ENCODE data around the gene ATP5IF1. TPM values are rescaled to one million over a fixed set of nuclear protein-coding genes. Genes with fewer than 3 reads are reported as not detected.

Gene ATP5IF1
- total RNA-seq, 4 donors from 2014 or later: 125 to 333 (median 193) TPM

- DNase-seq (no peak), ATAC-seq (no peak)
- intact Hi-C loops (cut with DNase I; ENCODE audit: low total_unique reads): no loop called here
- in situ Hi-C loops (cut with MboI; ENCODE audit: low sequenced_read_pairs in 4 of 4): loop anchor here in 2 of 4 donors (10.0 kb wide), 1 partner anchor 58 kb away; the partner anchor contains the start of gene MED18 (in 2 of the 2)
- Histone ChIP-seq H3K9me3 (no peaks in the 10 kb centered on the region), H3K27me3 (no peaks in the 10 kb centered on the region), H3K4me3 (no peak overlapping the region), H3K36me3 (peaks cover 0 to 21% of the 10 kb centered on the region in 2 donors), H3K27ac (no peak overlapping the region), H3K4me1 (peaks cover 7 to 13% of the 10 kb centered on the region in 2 donors)
- TF ChIP-seq CTCF (IDR thresholded peaks at IDR 0.05 in 4 of 5, conservative IDR thresholded peaks at IDR 0.05 in 1 of 5): no peak
- TF ChIP-seq POLR2A (IDR thresholded peaks at IDR 0.05): no peak
Measured at GRCh38 chr1:28266920-28267322, 31.0 kb downstream of the ATP5IF1 start.

- Histone ChIP-seq H3K9me3 (no peaks in the 10 kb centered on the region), H3K4me3 (no peak overlapping the region), H3K27me3 (no peaks in the 10 kb centered on the region), H3K4me1 (peaks cover 6 to 13% of the 10 kb centered on the region in 2 donors), H3K27ac (no peak overlapping the region), H3K36me3 (peaks cover 0 to 27% of the 10 kb centered on the region in 2 donors)
- ATAC-seq (no peak), DNase-seq (no peak)
- in situ Hi-C loops (cut with MboI; ENCODE audit: low sequenced_read_pairs in 4 of 4) (loop anchor here in 2 of 4 donors (10.0 kb wide), 1 partner anchor 57 kb away; the partner anchor contains the start of gene MED18 (in 2 of the 2)), intact Hi-C loops (cut with DNase I; ENCODE audit: low total_unique reads) (no loop called here)
- TF ChIP-seq CTCF (IDR thresholded peaks at IDR 0.05 in 4 of 5, conservative IDR thresholded peaks at IDR 0.05 in 1 of 5) (no peak), POLR2A (IDR thresholded peaks at IDR 0.05) (no peak)
Measured at GRCh38 chr1:28267633-28268032, 31.7 kb downstream of the ATP5IF1 start.

GRCh38 chr1:28269529-28269928 is 33.6 kb downstream of the ATP5IF1 start:
- no peaks in the 10 kb centered on the region for H3K9me3 ChIP-seq
- intact Hi-C loops (cut with DNase I; ENCODE audit: low total_unique reads) (no loop called here), in situ Hi-C loops (cut with MboI; ENCODE audit: low sequenced_read_pairs in 4 of 4) (loop anchor here in 2 of 4 donors (10.0 kb wide), 1 partner anchor 55 kb away; the partner anchor contains the start of gene MED18 (in 2 of the 2))
- no peak overlapping the region for H3K4me3 ChIP-seq
- peaks cover 0 to 46% of the 10 kb centered on the region in 2 donors for H3K36me3 ChIP-seq
- H3K27me3 ChIP-seq: no peaks in the 10 kb centered on the region
- TF ChIP-seq POLR2A (IDR thresholded peaks at IDR 0.05) (no peak), CTCF (IDR thresholded peaks at IDR 0.05 in 4 of 5, conservative IDR thresholded peaks at IDR 0.05 in 1 of 5) (no peak)
- peaks cover 0 to 1% of the 10 kb centered on the region in 2 donors for H3K4me1 ChIP-seq
- ATAC-seq (no peak), DNase-seq (no peak)
- no peak overlapping the region for H3K27ac ChIP-seq

- ATAC-seq: no peak
Measured at GRCh38 chr1:28272215-28272852, 36.4 kb downstream of the ATP5IF1 start.

More at GRCh38 chr1:28272215-28272852, 36.4 kb downstream of the ATP5IF1 start:
- no peak overlapping the region for H3K27ac ChIP-seq
- H3K4me1 ChIP-seq: no peaks in the 10 kb centered on the region
- TF ChIP-seq CTCF (IDR thresholded peaks at IDR 0.05 in 4 of 5, conservative IDR thresholded peaks at IDR 0.05 in 1 of 5) (no peak), POLR2A (IDR thresholded peaks at IDR 0.05) (no peak)
- in situ Hi-C loops (cut with MboI; ENCODE audit: low sequenced_read_pairs in 4 of 4): no loop called here
- peaks cover 2 to 63% of the 10 kb centered on the region in 2 donors for H3K36me3 ChIP-seq
- no peaks in the 10 kb centered on the region for H3K27me3 ChIP-seq
- no peak for DNase-seq
- H3K9me3 ChIP-seq: no peaks in the 10 kb centered on the region
- intact Hi-C loops (cut with DNase I; ENCODE audit: low total_unique reads): no loop called here
- H3K4me3 ChIP-seq: no peak overlapping the region
